ENCODE results near the gene CHST11.

GRCh38 chr12:104785886-104786285, 329.1 kb downstream of the CHST11 start:
- TF ChIP-seq CTCF (conservative IDR thresholded peaks at IDR 0.05; ENCODE audit: low read depth, low read length) = no peak
- no peak for TF ChIP-seq POLR2A (IDR thresholded peaks at IDR 0.05; ENCODE audit: low read depth, low read length)
- TF ChIP-seq RFX5 (IDR thresholded peaks at IDR 0.05; ENCODE audit: low read depth, low read length) = no peak
- no peak for TF ChIP-seq MAZ (IDR thresholded peaks at IDR 0.05; ENCODE audit: borderline replicate concordance, low read depth, low read length)
- TF ChIP-seq USF2 (IDR thresholded peaks at IDR 0.05; ENCODE audit: low read depth, low read length) = no peak
- no peak for TF ChIP-seq CHD1 (IDR thresholded peaks at IDR 0.05; ENCODE audit: low read depth, low read length)
- no peak for TF ChIP-seq BHLHE40 (IDR thresholded peaks at IDR 0.05; ENCODE audit: low read depth, low read length)
- TF ChIP-seq MXI1 (IDR thresholded peaks at IDR 0.05; ENCODE audit: borderline replicate concordance, low read depth, low read length) = no peak
- TF ChIP-seq SMC3 (IDR thresholded peaks at IDR 0.05; ENCODE audit: low read depth, low read length) = no peak
- no peak for TF ChIP-seq MAFK (IDR thresholded peaks at IDR 0.05; ENCODE audit: low read depth, low read length)
- TF ChIP-seq RAD21 (IDR thresholded peaks at IDR 0.05; ENCODE audit: low read length) = no peak
- no peak for TF ChIP-seq CEBPB (IDR thresholded peaks at IDR 0.05; ENCODE audit: low read depth, low read length)
